NCI-H1436 treated with DMSO at 0.1 percent for 48 hours (cell line): ENCODE data around the gene ATP6V1C2.
"Not testable (repeated sequence)": the region's sequence is repeated elsewhere in the genome, so short reads cannot be mapped to it uniquely, and the experiment has no call there.

Experiments used
- DNase-seq: peaks from one replicate; lab custom pipeline; 2025; lab: John Stamatoyannopoulos, UW

ATP6V1C2 gene

DNA sequence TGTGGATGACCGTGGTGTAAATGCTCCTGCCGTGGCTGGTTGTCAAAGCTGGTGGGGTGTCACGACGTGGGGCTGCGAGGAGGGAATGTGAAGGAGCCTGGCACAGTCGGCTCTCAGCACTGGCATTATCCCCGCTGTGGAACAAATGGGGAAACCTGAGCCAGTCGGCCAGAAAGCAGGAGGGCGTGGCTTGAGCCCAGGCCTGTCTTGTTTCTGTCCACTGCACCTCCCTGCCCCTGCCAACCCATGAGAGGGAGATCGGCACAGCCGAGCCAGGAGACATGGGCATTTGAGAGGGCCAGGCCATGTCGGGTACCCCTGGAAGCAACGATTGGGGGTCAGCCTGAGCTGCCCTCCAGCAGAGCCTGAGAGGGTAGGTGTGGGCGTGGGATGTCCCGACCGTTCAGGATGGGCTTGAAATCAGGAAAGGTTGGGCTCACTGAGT, 46.7 kb downstream of the ATP6V1C2 start:
- DNase-seq: no peak

DNA sequence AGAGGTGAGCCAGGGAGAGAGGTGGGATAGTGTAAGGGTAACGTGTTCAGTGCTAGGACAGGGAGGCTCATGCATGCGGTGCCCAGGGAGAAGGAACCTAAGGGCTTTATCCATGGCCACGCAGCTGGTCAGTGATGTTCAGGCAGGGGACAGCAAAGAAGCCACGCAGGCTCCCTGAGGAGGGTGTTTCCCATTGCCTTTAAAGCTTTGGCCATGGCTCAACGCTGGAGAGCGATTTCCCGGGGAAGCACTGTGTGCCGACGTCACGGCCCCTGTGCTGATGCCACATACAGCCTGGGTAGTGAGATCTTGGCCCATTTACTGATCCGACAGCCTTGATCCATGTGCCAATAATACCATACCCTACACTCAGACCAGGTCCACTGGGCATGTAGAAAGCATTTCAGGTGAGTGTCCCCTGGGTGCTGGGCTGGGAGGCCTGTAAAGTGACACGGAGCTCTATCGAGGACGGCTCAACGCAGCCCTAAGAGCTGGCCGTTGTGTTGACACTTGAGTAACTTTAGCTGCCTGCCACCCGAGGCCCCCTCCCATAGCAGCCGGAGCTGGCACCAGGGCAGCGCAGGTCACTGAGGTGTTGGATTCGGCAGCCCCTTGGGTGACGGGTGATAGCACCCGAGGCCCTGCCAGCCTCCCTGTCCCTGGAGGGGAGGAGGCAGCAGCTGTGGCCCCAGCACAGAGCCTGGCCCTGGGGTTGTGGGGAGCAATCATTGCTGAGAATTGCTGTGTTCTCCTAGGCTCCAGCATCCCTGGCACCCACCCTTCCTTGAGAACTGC, 49.7 kb downstream of the ATP6V1C2 start:
- DNase-seq: no peak

DNA sequence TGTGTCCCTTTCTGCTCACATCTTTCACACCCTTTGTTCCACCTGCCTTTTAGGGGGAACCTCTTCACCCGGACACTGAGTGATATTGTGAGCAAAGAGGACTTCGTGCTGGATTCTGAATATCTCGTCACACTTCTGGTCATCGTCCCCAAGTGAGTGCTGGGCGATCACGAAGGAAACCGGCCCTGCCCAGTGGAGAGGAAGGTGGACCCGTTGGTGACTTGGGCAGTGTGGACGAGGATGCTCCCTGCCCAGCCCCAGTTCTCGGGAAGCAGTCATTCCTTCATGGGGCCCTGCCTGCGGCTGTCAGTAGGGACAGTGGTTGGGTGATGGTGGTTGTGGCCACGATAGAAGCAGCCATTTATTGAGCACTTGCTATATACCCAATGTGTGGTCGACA, 50.4 kb downstream of the ATP6V1C2 start:
- no peak for DNase-seq

DNA sequence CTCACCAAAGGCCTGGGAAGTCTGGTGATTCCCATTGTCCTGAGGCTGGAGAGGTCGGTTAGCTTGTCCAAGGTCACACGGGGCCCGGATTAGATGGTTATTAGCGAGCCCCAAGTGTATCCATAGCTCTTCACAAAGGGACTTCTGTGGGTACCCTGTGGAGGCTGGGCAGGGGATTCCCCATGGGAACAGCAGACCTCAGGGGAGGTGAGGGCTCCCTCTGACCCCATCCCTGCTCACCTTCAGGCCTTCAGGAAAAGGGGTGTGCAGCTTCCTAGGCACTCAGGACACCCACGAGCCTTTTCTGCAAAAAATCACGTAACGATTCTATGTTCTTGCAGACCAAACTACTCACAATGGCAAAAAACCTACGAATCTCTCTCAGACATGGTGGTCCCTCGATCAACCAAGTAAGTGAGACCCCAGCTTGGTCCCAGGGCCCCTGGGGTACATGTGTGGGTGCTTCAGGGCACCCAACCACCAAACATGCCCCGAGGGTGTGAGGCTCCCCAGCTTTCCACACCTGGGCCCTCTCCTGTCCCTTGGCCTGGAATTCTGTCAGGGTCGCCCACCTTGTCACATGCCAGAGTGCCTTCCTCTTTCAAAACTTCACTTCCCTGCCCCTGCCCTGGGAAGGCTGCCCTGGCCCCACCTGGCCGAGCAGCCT, 50.9 kb downstream of the ATP6V1C2 start:
- DNase-seq: no peak

DNA sequence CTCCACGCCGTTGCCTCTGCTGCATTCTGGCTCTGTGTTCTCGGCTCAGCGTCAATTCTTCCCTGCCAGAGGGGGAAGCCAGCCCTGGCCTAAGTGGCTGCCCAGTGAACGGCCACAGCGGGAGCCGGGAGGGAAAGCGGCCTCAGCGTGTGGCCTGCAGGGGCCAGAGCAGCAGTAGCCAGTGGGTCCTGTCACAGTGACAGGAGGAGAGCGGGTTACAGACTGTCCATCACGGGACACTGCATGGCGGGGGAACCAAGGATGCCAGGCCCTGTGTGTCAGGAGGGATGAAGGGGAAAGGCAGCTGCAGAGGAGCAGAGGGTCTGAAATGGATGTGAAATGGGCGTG, 51.4 kb downstream of the ATP6V1C2 start:
- no peak for DNase-seq

DNA sequence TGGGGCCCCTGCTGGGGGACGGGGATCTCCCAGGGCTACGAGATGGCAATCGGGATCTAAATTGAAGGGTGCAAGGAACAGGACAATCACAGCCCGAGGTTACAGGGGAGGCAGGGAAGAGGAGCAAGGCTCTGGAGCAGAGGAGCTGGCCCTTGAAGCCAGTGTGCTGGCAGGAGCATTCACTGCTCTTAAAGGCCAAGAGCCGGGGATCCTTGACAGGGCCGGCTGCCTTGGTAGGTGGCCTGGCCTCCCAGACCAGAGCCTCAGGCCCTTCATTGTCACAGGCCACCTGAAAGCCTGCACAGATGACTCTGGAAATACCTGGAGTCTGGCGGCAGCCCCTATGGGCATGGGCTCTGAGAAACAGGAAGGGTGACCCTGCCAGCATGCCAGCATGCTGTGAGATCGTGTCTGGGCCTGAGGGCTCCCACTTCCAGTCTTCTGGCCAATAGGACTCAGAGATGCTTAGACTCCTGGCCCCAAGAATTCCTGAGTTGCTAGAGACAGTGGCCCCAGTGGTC, 52.5 kb downstream of the ATP6V1C2 start:
- no peak for DNase-seq

DNA sequence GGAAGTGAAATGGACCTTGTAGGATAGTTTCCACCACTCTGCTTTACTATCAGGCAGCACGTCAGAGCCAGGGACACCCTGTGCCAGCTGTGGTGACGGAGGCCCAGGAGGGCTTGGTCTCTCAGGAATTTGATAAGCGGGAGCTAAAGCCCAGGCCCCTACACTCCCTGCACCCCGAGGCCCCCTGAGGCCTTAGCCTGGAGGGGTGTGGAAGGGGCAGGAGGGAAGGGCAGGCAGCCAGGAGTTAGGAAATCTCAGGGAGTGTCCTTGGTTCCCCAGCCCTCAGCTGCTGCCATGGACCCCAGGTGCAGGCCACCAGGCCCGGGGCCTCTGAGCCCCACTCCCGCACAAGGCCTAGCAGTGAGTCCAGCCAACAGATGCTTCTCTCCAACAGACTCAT, 53.0 kb downstream of the ATP6V1C2 start:
- no peak for DNase-seq

DNA sequence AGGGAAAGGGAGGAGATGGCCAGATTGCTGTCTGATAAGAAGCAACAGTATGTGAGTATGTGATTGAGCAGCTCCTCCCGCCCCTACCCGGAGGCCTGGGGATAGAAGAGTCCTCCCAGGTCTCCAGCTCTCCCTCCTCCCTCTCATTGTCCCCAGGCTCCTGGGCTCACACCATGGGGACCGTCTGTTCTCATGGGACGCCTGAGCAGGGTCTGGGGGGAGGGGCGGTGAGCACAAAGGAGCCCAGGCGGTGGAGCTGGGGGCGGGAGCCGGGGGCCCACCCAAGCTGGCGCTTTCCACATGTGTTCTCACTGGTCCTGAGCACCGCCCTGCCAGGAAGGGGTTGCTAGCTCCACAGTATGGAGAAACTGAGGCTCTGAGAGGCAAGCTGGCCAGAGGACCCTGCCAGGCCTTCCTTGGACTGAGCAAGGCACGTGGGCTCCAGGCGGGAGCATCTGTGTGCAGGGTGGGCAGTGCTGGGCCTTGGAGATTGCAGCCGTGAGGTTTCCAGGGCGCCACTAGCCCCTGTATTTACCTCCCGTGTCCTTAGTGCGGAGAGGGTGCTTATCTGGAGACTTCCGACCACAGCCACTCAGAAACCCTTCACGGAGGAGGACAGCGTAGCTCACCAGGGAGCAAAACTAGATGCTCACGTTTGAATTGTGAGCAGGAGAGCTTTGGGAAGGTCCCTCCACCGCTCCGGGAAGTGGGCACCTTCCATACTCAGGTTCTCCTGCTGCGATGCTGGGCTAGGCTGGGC, 53.8 kb downstream of the ATP6V1C2 start:
- no peak for DNase-seq

DNA sequence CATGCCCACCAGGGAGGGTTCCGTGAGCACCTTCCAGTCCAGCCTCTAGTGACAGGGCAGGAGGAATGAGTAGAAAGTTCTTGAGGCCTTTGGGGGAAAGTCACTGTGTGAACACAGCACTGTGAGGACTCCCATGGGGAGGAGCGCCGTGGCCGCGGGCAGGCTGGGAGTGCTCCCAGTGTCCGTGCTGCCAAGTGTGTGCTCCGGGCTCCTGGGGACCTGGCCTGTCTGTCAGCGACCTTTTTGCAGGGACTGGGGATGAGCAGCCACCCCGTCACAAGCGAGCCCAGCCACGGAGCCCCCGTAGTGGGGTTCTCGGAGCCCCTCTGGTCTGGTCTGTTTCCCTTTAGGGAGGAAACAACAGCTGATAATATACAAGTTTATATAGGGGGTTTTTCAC, 54.4 kb downstream of the ATP6V1C2 start:
- DNase-seq: no peak

DNA sequence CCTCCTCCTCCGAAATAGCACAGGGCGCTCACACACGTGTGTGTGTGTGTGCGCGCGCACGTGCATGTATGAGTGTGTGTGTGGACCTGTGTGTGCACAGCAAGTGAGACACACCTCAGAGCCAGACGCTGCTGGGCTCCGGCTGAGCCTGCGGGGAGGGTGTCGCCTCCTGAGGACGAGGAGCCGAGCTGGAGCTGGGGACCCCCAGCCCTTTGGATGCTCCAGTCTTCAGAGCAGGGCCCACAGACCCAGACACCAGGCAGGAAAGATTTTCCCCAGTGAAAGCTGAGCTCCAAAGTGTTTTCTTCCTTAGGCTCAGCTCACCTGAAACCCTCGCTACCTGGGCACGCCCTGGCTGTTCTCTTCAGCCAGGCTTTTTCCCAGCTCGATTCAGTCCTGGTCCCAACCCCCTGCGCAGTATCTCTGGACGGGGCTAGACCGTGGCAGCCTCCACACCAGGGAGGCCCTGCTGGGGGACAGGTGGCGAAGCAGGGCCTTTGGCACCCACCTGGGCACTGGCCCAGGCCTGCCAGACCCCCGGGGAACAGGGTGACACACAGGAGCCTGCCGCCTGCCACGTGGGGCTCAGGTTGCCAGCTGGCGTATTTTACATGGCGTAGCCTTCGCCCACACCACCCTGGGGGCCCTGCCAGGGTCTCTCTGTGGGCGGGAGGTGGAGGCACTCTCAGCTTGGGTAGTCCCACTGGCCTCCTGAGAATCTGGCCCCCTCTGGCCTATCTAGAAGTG, 55.0 kb downstream of the ATP6V1C2 start:
- DNase-seq: no peak

DNA sequence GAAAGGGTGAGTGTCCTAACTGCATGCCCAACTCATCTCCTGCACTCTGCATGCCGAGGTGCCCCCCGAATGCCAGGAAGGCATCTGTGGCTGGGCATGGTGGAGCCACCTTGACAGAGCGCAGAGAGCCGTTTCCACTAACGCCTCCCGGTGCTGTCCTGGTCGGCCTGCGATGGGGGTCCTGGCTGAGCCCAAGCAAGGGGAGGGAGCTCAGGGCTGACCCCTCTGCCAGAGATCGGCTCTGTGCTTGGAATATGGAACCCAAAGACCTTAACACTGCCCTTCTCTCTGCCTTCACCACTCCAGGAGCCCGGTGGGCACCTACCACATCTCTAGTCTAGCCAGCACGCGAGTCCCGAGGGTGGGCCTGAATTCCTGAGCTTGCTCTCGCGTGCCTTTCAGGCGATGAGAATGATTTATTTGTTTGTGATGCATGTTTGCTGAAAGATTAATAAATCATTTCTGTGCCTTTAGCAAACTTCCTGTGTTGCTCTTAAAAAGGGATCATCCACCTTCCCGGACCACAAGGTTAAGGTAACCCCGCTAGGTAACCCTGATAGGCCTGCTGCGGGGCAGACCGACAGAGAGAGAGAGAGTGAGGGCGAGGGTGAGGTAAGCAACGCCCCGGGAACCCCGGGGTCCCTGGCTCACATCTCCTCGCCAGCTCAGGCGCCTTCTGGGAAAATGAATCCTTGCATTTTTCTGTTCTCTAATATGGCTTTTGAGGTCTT, 55.8 kb downstream of the ATP6V1C2 start:
- no peak for DNase-seq

DNA sequence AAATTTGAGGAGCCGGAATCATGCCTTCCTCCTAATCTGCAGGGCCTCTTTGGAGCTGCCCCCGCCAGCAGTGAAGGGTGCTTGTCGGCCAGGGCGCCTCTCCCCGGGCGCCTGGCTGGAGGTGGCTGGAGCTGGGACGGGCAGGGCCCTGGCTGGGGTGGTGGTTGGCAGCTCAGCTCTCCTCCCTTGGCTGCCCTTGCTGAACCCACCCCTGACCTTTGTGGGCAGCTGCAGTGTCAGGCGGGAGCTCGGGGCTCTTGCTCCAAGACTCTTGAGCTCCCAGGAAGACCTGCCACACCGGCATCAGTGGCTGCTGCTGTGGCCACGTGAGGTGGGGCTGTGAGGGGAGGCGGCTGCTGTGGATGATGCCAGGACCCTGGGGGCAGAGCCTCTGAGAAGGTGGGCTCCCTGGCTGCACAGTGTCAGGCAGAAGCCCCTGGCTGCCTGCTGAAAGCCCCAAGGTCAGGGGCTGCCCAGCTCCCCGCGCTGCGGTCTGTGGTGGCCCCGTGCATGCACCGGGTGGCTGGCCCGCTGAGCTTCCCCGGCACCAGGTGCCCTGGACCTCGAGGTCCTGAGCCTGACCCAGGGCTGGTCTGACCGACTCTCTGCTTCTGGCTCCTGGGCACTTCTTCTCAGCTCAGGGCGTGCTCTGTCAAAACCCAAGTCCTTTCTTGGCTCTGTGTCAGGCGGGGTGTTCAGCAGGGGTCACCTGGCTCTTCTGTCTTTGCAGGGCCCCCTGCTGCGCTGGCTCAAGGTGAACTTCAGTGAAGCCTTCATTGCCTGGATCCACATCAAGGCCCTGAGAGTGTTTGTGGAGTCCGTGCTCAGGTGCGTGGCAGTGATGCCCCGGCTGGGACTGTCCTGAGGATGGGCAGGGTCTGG, 56.7 kb downstream of the ATP6V1C2 start:
- DNase-seq: no peak

DNA sequence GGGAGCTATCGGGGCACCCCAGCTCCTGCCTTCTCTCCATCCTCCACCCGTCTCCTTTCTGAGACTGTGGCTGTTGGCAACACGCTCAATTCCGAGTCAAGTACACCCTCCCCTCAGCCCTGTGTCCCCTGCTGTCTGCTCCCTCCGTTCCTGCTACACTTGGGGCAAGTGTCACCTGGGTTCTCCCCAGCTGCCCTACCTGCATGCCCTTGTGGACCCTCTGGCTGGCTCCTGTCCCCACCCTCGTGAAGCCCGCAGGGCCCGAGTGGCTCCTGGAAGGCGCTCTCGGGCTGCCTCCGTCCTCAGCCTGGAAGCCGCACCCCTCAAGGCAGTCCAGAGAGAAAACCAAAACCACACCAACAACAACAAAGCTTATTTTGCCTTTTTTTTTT, 57.3 kb downstream of the ATP6V1C2 start:
- no peak for DNase-seq

DNA sequence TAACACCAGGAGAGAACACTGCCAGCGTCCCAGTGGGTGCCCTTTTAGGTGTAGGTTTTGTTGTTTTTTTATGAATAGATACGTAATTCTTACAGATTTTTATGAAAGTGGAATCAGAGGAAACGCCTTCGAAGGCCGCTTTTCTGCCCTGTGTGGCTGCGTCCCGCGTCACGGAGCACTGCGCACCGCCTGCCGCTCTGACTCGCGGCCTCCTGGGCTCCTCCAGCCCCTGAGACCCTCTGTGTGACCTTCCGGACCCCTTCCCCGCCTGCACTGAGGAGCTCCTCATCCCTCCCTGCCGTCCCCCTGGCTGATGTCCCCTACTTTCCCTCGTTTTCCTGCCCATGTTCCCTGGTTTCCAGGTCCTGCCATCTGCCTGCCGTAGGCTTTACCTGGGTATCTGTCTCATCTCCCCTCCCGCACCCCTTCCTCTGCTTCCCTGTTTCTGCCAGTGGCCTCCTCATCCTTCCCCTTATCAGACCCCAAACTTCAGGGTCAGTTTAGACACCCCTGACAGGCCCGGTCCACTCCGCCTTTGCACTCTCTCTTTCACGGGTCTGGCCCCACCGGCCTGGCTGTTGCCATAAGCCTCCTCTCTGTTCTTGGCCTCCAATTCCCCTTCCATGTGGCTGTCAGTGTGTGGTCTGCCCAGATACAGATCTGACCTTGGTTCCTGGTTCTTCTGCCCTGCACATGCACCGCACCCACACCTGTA, 58.5 kb downstream of the ATP6V1C2 start:
- no peak for DNase-seq

DNA sequence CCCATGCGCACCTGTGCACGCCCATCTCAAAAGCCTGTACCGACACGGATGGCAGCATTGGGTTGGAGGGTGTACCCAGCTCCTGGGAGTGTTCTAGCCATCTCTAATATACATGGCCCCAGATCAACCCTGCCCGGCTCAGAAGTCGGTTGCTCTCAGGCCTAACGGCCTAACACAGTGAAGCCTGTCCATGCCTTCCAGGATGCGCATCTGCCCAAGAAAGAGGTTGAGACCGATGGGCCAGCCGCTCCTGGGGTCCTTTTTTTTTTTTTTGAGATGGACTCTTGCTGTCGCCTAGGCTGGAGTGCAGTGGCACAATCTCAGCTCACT, 59.0 kb downstream of the ATP6V1C2 start:
- no peak for DNase-seq

DNA sequence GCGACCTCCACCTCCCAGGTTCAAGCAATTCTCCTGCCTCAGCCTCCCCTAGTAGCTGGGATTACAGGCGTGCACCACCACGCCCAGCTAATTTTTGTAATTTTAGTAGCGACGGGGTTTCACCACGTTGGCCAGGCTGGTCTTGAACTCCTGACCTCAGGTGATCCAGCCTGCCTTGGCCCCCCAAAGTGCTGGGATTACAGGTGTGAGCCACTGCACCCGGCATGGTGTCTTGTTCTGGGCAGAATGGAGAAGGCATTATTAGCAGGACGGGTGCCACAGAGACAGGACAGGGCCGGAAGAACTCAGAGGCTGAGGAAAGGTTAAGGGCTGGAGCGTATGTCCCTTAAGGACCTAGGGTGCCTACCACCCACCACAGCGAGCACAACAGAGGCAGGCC, 59.4 kb downstream of the ATP6V1C2 start:
- DNase-seq: not testable (repeated sequence)

DNA sequence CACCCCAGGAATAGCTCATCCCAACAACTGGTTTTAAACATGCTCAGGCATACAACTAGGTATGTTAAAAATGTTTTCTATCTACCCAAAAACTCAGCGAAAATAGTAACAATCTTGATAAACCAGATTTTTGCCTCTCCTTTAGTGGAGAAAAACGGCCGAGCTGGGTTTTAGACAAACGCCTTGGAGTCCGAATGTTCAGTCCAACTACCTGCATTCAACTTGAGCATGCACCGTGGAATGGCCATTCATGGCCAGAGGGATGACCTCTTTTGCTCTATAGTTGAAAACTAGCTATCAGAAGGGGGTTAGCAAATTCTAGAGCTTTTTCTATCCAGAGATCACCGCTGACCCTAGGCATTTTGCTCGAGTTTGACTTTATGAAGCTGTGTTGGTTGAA, 60.3 kb downstream of the ATP6V1C2 start:
- DNase-seq: no peak

DNA sequence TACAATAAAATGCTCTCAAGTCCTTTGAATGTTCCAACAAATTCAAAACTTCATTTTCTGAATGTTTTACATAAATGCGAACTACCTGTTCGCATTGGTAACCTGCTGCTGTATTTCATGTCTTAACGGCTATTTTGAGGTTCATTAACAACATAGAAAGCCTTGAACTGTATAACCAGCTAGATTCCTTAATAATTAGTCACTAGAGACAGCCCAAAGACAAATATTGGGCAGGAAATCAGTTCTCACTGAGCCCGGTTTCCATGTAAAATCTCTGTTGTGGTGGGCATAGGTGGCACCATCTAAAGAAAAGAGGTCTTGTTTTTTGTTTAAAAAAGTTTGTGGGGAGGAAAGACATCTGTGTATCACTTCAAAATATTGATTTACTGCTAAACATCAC, 62.0 kb downstream of the ATP6V1C2 start:
- no peak for DNase-seq

DNA sequence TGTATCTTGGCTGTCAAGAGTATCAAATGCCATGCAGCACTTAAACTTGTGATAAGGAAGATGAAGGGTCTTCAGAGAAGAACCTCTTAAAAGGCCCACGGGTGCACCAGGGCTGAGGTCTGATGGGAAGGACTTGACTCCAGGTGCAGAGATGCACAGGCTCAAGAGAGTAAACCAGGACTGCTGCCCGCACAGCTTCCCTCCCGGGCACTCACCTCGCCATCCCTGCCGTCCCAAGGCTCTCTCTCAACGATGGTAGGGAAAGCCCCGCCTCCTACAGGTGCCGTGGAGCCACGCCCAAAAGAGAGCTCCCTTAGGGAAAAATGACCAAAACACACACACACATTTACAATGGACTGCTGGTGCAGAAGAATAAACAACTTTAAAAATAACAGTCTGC, 63.3 kb downstream of the ATP6V1C2 start:
- DNase-seq: no peak

DNA sequence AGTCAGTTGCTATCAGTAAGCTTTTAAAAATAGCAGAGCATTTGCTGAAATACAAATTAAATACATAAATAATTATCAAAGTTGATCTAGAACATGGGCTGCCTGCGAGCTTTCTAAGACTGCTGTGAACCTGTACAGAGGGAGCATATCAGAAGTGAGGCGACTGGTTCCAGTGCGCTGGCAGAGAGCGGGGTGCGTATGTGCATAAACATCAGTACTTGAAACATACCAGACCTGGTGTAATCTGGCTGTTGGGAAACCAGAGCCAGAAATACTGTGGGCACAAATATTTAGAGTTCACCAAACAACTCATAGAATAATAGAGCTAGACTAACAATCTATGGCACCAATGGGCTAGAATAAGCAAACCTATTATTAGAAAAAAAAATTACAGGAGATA, 63.8 kb downstream of the ATP6V1C2 start:
- no peak for DNase-seq
